SK-N-SH treated with all-trans-retinoic acid at 6 μM for 48 hours (cell line): Measurements from ENCODE around the gene DCAF5.

Experiments used
- ARNTL ChIP-seq: fragments of 450-650 bp; formaldehyde crosslinking; IDR thresholded peaks from 2 replicates; pipeline ENCODE4 v1.5.0; 2020; ENCODE audit warnings: low read depth, mild to moderate bottlenecking, moderate library complexity, borderline replicate concordance
- TF ChIP-seq, protein P1 (sequence below): fragments of 250-450 bp; sonication (Bioruptor Pico); IDR thresholded peaks from 2 replicates; pipeline ENCODE4 v1.8.0; 2020; ENCODE audit warnings: mild to moderate bottlenecking, moderate library complexity, borderline replicate concordance
- TF ChIP-seq, protein P2 (sequence below): fragments of 250-450 bp; sonication (Bioruptor Pico); IDR thresholded peaks from 2 replicates; pipeline ENCODE4 v1.5.0; 2020; ENCODE audit warnings: mild to moderate bottlenecking, moderate library complexity

DNA sequence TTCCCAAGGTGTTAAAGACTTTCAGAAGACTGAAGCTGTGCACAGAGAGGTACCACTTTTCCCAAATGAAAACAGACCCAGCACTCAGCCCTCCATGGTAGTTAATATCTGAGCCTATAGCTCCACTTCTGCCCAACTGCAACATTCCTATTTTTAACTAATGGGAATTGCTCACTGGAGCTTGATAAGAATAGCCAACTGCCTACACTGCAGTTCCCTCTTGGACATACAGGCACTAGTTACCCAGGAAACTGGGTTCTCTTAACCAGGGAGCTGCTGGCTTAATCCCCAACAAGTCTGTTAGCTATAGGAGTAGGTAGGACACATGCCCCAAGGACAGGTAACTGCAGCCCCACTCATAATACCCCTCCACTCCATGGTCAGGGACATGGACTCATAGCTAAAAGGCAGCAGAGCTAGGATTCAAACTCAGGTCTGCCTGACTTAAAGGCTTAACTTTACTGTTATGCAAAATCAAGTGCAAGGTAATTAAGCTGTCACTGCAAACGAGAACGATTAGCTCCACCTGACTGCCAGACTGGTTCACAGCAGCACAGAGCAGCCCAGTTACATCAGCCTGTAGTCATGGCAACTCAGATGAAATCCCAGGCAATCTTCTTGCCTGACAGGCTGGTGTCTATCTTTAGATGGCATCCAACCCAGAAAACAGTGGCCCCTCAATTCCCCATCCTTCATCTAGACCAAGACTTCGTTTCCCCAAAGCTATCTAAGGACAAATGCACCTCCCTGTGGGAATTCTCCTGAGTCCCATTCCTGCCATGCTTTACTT, 96.7 kb downstream of the DCAF5 start:
- no peak for TF ChIP-seq ARNTL (CRISPR knock-in tag)
- TF ChIP-seq, protein P1, sequence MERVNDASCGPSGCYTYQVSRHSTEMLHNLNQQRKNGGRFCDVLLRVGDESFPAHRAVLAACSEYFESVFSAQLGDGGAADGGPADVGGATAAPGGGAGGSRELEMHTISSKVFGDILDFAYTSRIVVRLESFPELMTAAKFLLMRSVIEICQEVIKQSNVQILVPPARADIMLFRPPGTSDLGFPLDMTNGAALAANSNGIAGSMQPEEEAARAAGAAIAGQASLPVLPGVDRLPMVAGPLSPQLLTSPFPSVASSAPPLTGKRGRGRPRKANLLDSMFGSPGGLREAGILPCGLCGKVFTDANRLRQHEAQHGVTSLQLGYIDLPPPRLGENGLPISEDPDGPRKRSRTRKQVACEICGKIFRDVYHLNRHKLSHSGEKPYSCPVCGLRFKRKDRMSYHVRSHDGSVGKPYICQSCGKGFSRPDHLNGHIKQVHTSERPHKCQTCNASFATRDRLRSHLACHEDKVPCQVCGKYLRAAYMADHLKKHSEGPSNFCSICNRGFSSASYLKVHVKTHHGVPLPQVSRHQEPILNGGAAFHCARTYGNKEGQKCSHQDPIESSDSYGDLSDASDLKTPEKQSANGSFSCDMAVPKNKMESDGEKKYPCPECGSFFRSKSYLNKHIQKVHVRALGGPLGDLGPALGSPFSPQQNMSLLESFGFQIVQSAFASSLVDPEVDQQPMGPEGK (CRISPR knock-in tag): no peak
- TF ChIP-seq, protein P2, sequence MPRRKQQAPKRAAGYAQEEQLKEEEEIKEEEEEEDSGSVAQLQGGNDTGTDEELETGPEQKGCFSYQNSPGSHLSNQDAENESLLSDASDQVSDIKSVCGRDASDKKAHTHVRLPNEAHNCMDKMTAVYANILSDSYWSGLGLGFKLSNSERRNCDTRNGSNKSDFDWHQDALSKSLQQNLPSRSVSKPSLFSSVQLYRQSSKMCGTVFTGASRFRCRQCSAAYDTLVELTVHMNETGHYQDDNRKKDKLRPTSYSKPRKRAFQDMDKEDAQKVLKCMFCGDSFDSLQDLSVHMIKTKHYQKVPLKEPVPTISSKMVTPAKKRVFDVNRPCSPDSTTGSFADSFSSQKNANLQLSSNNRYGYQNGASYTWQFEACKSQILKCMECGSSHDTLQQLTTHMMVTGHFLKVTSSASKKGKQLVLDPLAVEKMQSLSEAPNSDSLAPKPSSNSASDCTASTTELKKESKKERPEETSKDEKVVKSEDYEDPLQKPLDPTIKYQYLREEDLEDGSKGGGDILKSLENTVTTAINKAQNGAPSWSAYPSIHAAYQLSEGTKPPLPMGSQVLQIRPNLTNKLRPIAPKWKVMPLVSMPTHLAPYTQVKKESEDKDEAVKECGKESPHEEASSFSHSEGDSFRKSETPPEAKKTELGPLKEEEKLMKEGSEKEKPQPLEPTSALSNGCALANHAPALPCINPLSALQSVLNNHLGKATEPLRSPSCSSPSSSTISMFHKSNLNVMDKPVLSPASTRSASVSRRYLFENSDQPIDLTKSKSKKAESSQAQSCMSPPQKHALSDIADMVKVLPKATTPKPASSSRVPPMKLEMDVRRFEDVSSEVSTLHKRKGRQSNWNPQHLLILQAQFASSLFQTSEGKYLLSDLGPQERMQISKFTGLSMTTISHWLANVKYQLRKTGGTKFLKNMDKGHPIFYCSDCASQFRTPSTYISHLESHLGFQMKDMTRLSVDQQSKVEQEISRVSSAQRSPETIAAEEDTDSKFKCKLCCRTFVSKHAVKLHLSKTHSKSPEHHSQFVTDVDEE: no peak
